Measurements from ENCODE around the gene NKAIN2.

NKAIN2 gene

GRCh38 chr6:124512431-124512830 lies 708.8 kb downstream of the NKAIN2 start:
- no peak for TF ChIP-seq CTCF (IDR thresholded peaks at IDR 0.05; ENCODE audit: low read depth, low read length, missing control alignments)
- no peak for DNase-seq (ENCODE audit: extremely low read depth, low read depth)
- no peak overlapping the region for H3K4me3 ChIP-seq (replicated peaks; ENCODE audit: low read depth, low read length)

- H3K4me3 ChIP-seq (replicated peaks; ENCODE audit: low read depth, low read length): no peak overlapping the region
- no peak for DNase-seq (ENCODE audit: extremely low read depth, low read depth)
- TF ChIP-seq CTCF (IDR thresholded peaks at IDR 0.05; ENCODE audit: low read depth, low read length, missing control alignments): no peak
Observed at GRCh38 chr6:124517339-124517738, 713.7 kb downstream of the NKAIN2 start.

GRCh38 chr6:124520514-124520913 lies 716.8 kb downstream of the NKAIN2 start:
- no peak for DNase-seq (ENCODE audit: extremely low read depth, low read depth)
- H3K4me3 ChIP-seq (replicated peaks; ENCODE audit: low read depth, low read length): no peak overlapping the region
- TF ChIP-seq CTCF (IDR thresholded peaks at IDR 0.05; ENCODE audit: low read depth, low read length, missing control alignments): no peak

GRCh38 chr6:124522335-124522734 lies 718.7 kb downstream of the NKAIN2 start:
- H3K4me3 ChIP-seq (replicated peaks; ENCODE audit: low read depth, low read length): no peak overlapping the region
- TF ChIP-seq CTCF (IDR thresholded peaks at IDR 0.05; ENCODE audit: low read depth, low read length, missing control alignments): no peak
- DNase-seq (ENCODE audit: extremely low read depth, low read depth): no peak

- DNase-seq (ENCODE audit: extremely low read depth, low read depth): no peak
- TF ChIP-seq CTCF (IDR thresholded peaks at IDR 0.05; ENCODE audit: low read depth, low read length, missing control alignments): no peak
- no peak overlapping the region for H3K4me3 ChIP-seq (replicated peaks; ENCODE audit: low read depth, low read length)
Observed at GRCh38 chr6:124524491-124525200, 721.0 kb downstream of the NKAIN2 start.

- no peak for DNase-seq (ENCODE audit: extremely low read depth, low read depth)
- no peak overlapping the region for H3K4me3 ChIP-seq (replicated peaks; ENCODE audit: low read depth, low read length)
- no peak for TF ChIP-seq CTCF (IDR thresholded peaks at IDR 0.05; ENCODE audit: low read depth, low read length, missing control alignments)
Observed at GRCh38 chr6:124530926-124531325, 727.3 kb downstream of the NKAIN2 start.

- no peak for DNase-seq (ENCODE audit: extremely low read depth, low read depth)
- H3K4me3 ChIP-seq (replicated peaks; ENCODE audit: low read depth, low read length): no peak overlapping the region
- TF ChIP-seq CTCF (IDR thresholded peaks at IDR 0.05; ENCODE audit: low read depth, low read length, missing control alignments): no peak
Observed at GRCh38 chr6:124535299-124535698, 731.6 kb downstream of the NKAIN2 start.

Data from HFF-Myc (cell line).